Cerebellar cortex (tissue), 1 donor: ENCODE measurements around the gene GUCA1A.

Experiments
- DNase-seq: peaks from one replicate; pipeline ENCODE4 v3.0.0-alpha.2; 2015; ENCODE audit warnings: low spot score

Gene GUCA1A

DNA sequence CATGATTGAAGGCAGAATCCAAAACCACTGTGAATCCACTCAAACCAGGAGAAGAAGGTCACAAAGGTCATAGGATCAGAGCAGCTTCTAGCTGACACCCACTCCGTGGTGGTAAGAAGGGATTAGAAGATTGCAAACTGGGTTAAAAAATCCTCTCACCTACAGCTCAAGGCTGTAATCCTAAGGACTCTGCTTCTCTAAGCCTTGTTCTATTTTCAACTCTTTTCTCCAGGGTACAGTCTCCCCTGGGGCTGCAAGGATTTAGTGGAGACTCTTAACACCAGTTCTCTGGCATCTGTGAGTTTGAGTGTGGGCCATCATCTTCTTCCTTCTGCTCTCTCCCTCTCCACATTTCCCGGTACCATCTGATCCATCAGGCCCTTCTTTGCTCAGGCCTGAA, at the start of gene GUCA1A:
GUCA1A (plus strand) TSS at position 264 of the 400 bp plus-strand sequence. CDS start 250 bp downstream, outside the sequence.
- DNase-seq, result no peak

DNA sequence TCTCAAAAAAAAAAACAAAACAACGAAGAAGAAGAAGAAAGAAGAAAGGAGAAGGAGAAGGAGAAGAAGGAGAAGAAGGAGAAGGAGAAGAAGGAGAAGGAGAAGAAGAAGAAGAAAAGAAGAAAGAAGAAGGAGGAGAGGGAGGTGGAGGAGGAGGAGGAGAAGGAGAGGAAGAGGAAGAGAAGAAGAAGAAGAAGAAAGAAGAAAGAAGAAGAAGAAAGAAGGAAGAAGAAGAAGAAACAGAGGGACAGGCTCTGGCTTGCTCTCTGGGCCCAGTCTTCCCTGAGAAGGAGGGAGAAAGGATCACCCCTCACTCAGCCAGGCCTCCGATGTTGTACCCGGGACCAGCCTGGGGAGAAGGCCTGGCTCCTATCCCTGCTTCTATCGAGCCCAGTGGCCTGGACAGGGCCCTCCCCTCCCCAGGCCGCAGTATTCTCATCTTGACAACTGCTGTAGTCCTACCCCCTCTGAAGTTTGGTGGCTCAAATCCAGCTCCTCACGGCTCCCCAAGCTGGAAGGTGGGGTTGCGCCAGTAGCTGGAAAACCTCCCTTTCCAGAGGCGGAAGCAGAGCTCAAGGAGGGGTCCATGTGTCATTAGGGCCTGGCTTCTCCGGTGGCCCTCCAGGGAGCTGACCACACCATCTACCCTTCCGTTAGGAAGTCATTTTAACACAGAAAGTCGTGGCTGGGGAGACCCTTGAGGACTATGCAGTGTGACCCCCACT, 49.6 kb upstream of the GUCA1A start:
- no peak for DNase-seq

DNA sequence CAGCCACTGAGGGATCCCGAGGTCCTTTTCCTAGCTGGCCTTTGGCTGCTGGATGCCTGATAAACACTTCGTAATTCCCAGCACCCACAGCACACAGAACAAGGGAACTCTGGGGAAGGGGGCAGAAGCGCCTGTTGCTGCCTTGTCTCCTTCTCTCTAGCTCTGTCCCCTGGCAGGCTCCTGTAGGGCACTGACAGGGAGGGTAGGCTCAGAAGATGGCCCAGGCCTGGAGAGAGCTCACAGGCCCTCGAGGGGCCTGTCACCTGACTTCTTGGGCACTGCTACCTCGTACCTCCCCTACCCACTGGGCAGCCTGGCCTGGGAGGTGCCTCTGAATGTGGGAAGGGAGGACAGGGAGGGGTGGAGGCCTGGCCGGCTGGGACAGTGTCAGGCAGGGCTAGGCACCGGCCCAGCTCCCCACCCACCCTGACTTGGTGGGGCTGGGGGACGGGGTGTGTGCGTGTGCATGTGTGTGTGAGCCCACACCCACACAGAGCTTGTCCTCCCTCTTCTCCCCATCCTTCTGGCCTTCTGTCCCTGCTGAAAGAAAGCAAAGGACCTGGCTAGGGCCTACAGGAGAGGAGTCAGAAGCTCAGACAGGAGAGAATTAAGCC, 48.8 kb upstream of the GUCA1A start:
- DNase-seq, result no peak

DNA sequence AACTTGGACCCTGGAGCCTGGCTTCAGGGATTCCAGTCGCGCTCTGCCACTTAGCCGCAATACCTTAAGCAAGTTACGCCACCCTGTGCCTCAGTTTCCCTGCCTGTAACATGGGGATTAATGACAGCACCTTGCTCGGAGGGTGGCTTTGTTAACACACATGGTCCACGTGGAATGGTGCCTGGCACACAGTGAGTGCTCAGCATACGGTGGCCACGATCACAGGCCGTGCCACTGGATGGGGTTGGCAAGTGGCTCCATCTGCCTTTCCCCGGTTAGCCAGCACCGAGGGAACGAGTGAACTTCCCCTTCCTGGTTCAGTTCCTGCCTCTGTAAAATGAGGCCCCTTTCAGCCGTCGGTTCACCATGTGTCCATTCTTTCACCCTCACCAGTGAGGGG, 47.9 kb upstream of the GUCA1A start:
- DNase-seq, result no peak

DNA sequence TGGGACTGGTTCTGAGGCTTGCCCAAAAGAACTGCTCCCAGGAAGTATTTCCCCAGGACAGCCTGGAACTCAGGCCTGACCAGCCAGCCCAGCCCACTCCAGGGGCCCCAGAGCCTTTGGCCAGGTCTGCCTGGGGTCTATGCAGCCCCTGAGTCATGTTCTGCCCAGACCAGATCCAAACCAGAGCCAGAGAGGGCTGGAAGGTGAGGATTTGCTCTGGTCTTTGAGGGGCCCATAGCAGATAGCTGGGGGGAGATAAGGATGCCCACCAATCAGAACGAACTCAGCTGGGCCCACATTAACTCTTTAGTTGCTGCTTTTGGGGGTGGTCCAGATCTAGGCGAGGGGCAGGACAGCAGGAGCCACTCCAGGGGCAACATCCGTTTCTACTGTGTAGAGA, 47.5 kb upstream of the GUCA1A start:
- DNase-seq, result no peak

DNA sequence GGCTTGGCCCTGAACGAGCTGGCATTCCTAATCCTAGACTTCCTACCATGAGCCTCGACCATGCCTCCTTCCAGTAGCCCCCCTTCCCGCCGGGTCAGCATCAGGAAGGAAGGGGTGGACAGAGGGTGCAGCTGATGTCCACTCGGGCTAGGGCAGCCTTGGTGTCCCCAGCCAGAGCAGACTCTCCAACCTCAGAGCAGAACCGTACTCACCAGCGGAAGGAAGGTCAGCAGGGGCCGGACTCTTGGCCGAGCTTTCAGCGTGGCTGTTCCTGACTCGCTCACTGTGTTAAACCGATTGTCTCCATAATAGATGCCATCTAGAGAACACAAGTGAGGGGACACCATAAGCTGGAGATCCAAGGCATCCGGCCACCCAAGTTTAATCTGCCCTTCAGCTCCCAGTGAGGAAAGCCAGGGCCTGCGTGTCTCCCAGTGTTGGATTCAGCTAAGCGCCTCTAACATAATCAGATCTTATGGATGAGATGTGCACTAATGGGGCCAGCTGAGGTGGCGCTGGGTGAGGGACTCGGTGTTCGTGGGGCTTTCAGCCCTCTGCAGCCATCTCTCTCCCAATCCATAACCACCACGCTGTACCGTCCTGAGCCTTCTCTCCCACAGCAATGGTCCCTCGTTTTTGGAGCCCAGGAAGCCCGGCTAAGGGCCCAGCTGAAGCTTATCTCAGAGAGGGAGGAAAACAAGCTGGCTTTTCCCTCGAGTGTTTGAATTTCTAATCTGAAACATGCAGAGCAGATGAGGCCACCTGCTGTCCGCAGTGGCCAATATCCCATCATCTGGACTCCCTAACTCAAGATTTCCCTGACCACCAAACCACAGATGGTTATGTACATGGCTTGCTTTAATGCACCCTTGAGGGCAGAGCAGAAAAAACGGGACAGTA, 44.5 kb upstream of the GUCA1A start:
- DNase-seq, result no peak

DNA sequence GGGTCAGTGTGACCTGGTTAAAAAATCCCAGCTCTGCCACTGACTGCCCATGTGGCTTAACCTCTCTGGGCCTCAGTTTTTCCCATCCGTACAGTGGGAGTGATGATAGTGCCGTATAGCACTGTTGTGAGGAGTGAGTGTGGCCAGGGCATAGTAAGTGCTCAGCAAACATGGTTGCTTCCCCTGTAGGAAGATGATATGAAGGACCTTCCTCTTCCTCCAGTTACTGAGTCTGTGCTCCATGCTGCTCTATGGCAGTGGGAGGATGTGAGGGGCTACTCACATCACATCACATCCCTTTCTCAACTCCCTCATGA, 43.8 kb upstream of the GUCA1A start:
- DNase-seq, result no peak

DNA sequence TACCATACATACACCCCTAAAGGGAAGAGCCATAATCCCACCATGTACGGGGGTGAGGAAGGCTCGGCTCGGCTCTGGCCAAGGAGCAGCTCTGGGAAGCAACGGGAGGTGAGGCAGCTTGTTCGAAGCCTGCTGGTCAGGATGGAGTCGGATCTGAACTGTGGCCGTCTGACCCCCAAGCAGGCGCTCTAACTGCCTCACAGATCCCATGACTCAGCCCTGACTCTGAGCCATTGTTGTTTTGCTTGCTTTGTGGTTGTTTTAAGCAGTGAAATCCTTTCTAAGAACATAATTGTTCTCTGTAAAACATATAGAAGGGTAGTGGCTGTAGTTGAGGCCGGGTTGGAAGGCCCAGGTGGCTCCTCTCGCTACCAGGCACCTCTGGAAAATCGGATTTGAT, 41.6 kb upstream of the GUCA1A start:
- DNase-seq, result no peak

DNA sequence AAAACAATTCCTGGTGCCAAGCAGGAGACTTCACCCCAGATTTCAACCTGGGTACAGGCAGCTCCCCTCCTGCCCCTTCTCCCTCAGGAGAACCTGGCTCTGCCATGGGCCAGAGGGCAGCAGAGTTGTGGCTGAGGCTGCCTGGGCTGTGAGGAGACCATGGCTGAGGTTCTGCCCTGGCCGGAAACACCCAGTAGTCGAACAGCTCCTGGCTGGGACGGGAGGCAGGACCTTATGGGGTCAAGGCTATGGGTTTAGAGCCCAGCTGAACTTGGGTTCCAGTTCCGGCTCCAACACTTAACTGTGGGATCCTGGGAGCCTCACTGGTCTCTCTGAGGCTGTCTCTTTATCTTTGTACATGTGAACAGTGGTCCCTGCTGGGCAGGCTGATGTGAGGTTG, 39.2 kb upstream of the GUCA1A start:
- no peak for DNase-seq

DNA sequence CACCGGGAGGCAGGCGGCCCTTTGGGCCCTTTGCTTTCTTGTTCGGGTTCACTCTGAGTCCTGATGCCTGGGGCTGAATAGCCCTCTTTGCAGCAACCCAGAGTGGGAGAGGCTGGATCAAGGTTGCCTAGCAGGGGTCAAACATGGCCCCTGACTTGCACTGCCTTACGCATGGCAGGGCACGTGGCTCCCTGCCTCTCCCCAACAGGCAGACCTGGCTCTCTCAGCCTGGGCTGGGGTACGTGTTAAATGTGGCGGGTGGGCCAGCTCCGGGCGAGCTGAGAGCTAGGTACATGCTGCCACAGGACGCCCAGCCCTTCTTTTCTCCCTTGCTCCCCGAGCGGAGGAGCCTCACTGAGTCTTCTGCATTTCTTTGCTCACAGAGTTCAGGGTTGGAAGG, 38.0 kb upstream of the GUCA1A start:
- DNase-seq, result no peak

DNA sequence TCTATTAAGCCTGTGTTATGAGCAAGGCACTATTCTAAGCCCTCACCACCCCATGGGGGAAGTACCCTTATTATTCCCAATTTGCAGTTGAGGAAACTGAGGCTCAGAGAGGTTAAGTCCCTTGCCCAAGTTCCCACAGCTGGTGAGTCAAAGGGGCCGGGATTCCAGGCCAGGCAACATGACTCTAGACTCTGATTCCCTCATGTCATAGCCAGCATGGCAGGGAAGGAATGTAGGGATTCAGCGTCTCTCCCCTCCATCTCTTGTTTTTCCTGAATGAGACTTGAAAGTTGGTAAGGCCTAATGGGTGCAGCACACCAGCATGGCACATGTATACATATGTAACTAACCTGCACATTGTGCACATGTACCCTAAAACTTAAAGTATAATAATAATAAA, 37.4 kb upstream of the GUCA1A start:
- no peak for DNase-seq

DNA sequence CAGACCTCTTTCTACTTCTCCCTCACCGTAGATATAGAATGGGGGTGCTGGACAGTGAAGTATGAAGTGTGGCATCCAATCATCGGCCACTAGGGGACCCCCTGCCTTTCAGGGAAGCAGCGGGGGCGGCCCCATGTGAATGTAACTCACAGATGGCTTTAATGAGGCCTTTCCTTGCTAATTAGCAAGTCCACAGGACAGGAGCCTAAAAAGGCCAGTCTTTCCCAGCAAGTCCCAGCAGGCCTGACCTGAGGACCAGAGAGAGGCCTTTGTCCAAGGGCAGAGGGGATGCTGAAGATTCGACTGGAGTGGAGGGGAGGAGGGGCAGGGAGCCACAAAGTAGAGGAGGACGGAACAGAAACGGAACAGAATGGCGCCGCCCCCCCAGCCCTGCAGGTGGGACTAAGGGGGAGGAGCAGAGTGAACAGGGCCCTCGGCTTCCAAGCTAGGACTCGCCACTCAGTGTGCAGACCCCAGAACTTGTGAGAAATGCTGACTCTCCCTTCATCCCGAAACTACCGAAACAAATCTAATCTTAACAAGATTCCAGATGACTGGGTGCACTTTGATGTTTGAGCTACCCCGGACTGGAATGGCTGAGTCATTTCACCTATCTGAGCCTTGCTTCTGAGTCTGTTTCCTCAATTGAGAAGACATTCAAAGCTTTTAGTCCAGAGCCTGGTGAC, 36.5 kb upstream of the GUCA1A start:
- DNase-seq, result peak; percentile 62

DNA sequence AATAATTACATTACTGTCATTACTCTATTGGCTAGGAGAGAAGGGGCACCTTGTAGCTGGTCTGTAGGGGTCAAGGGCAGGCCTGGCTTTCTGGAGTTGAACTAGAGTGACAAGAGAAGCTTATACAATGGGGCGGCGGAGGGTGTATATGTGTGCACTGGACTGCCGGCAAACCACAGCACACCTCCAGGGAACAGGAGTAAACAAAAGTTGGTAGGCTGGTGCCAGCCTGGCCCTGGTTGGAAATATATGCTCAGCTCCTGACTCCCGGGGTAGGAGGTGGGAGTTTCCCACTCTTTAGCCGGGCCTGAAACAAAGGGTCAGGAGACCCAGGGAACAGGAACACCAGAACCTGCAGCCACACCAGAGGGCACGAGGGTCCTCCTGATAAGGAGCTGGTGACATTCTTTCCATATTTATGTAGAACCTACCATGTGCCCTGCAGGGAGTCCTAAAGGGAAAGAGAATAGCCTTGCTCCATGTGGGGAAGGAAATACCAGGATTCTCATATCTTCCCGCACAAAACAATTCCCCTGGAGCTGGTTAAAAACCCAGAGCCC, 35.9 kb upstream of the GUCA1A start:
- DNase-seq, result no peak

DNA sequence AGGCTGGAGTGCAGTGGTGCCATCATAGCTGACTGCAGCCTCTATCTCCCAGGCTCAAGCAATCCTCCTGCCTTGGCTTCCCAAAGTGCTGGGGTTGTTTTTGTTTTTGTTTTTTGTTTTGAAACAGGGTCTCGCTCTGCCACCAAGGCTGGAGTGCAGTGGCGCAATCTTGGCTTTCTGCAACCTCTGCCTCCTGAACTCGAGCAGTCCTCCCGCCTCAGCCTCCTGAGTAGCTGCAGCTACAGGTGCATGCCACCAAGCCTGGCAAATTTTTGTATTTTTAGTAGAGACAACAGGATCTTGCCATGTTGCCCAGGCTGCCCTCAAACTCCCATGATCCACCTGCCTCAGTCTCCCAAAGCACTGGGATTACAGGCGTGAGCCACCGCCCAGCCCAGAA, 35.0 kb upstream of the GUCA1A start:
- DNase-seq, result no peak

DNA sequence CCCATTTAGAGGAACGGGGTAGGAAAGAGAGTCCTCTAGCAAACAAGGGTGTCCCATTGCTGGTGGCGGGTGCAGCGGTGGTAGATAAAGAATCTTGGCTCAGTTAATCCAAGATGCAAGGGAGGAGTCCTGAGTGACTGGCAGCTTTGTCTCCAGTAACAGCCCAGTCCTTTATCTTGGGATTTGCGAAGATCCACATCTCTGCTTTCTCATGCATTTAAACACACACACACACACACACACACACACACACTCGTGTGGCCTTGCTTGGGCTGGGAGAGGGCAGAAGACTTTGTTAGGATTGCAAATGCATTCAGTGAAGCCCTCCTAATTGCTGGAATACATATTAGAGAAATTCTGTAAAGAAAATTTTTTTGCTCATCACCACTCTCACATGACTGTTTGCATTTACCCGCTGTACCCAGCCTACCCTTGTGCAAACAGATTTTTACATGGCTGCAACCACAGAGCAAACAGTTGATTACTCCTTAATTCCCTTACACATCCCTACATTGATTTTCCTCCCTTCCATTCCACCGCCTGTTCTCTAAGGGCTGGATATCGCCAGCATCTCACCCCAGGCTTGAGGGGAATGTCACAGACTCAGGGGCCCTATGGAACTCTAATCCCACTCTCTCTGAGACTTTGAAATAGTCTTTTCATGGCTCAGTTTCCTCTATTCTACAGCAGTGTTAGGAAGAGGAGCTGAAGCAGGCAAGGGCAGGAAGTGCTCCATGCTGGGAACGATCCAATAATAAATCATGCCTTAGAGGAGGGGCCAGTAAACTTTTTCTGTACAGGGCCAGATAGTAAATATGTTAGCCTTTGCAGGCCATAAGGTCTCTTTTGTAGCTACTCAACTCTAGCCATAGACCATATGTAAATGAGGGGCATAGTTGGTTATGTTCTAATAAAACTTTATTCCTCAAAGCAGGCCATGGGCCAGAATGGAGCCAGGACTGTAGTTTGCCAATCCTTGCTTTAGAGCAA, 34.2 kb upstream of the GUCA1A start:
- DNase-seq, result no peak

DNA sequence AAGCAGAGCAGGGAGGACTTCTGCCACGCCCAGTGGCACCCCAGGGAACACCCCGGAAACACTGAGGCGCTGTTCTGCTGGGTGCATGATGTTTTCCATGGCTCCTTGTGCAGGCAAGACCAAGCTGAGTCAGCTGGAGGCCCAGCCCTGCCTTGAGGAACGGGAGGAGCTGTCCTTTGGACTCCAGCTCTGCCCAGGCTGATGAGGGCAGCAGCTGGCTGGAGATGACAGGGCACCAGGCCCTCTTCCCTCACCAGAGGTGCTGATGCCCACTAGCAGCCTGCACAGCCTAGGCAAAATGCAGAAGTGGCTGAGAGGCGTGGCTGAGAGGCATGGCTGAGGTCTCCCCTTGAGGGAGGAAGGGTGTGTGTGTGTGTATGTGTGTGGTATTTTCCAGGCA, 33.1 kb upstream of the GUCA1A start:
- DNase-seq, result no peak

DNA sequence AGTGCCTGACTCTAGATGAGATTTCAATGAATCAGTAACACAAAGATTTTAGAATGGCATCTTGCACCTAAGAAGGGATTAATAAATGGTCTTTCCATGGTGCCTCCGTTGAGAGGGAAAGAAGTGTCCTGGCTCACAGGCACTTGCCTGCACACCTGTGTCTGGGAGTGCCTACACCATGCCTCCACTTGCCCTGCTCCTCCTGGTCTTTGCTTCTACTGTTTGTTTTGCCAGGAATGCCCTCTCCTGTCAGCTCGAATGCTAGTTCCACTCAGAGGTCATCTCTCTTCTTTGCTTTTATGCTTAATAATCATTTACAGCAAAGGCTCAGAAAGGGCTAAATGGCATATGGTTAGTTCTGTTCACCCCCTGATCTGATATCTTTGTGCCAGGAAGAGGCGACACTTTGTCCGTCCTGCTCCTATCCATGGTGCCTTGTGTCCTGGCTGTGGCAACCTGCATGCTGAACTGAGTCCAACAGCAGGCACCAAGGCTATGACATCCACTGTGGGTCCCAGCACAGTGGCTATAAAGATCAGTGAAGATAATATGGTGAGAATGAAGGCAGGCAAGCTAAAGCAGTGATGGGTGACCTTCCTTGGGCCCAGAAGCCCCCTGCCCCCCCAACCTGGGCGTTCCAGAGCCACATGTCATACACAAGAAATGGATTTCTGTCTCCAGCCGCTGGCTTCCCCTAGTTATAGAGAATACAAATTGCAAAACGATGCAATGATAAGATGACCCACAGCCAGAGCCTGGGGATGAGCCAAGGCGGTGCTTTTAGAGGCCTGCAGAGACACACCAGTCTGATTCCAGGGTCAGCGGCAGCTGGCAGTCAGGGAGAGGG, 32.2 kb upstream of the GUCA1A start:
- DNase-seq, result no peak

DNA sequence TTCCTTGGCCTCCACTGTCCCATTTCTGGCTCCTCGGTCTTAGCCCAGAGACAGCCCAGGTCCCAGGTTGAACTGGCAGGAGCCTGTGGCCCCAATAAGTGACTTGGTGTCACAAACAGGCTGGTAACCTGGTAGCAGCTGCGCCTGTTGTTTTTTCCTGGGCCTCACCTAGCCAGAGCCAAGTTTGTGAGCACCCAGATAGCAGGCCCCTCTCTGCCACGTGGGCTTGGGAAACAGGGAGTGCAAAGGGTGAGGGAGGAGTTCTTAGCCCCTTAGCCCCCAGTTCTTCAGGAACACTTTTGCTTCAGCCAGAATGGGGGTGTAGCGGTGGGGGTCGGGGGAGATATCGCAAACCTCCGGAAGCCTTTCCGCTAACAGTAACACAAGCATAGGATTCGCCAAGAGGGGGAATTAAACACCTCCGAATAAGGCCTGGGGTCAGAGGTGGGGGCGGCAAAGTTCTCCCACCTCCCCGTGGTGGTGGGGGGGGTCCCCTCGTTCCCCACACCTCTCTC, 31.5 kb upstream of the GUCA1A start:
- DNase-seq, result no peak

DNA sequence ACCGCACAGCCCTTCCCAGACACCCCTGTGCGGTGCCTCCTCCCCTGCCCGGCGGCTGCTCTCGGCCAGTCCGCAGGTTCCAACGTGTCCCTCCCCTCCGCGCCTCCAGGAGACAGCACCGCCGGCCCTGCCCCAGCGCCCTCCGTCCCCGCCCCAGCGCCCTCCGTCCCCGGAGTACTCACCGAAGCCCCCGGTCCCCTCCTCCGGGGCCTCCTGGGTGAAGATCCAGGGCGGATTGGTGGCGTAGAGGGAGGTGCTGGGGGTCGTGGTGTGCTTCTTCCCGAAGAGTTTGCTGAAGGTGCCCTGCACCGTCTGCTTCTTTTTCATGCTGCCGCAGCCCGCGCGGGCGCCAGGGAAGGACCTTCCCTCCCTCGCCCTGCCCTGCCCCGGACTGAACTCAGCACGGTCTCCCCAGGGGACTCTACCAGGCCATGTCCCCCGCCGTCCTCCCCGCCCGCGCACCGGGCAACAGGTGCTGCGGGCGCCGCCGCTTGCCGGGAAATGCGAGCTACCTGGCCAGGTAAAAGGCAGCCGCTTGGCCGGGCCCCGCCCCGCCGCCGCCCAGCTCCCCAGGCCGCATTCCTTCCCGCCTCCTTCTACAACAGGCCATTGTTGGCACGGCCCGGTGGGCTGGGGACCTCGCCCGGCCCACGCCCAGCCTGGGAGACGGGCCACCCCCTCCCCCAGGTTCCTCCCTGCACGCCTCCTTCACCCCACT, 30.9 kb upstream of the GUCA1A start, which contains the start of gene C6orf132:
C6orf132 (minus strand) TSS at position 503 of the 718 bp plus-strand sequence; CDS start at position 327, 176 bp downstream.
- no peak for DNase-seq
